ENCODE measurements around the gene KIF5C.

DNA sequence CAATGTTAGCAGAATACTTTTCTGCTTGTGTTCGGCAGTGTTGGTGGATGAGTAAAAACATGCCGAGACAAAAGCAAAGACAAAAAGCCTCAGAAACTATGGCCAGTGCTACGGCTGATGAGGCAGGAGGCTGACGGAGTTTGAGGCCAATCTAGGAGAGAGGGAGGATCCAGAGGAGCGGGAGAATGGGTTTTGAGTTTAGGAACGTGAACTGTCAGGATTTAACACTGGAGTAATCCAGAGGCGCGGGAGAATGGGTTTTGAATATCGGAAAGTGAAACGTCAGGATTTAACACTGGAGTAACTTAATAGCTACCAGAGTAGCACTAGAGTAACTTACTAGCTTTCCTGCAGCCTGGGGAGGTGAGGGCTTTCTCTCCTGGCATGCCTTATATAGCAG, 200.8 kb downstream of the KIF5C start:
- TF ChIP-seq, protein P1, sequence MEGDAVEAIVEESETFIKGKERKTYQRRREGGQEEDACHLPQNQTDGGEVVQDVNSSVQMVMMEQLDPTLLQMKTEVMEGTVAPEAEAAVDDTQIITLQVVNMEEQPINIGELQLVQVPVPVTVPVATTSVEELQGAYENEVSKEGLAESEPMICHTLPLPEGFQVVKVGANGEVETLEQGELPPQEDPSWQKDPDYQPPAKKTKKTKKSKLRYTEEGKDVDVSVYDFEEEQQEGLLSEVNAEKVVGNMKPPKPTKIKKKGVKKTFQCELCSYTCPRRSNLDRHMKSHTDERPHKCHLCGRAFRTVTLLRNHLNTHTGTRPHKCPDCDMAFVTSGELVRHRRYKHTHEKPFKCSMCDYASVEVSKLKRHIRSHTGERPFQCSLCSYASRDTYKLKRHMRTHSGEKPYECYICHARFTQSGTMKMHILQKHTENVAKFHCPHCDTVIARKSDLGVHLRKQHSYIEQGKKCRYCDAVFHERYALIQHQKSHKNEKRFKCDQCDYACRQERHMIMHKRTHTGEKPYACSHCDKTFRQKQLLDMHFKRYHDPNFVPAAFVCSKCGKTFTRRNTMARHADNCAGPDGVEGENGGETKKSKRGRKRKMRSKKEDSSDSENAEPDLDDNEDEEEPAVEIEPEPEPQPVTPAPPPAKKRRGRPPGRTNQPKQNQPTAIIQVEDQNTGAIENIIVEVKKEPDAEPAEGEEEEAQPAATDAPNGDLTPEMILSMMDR (IDR thresholded peaks at IDR 0.05): no peak
- no peak for TF ChIP-seq POLR2A (IDR thresholded peaks at IDR 0.05)
